ENCODE measurements around the gene ITPRIPL2. TPM values are rescaled to one million over a fixed set of nuclear protein-coding genes. Genes with fewer than 3 reads are reported as not detected.

ITPRIPL2 gene
- total and polyA plus RNA-seq, 2 of the 4 experiments (the other 2 are of a cell fraction): 9.2 to 11.1 TPM

- H3K4me2 ChIP-seq (ENCODE audit: low read depth, low read length): no peak overlapping the region
- H2BK5ac ChIP-seq (ENCODE audit: low read depth, low read length, poor library complexity, severe bottlenecking): no peak overlapping the region
- H3K4ac ChIP-seq (ENCODE audit: low read depth, low read length): no peak overlapping the region
- H3K18ac ChIP-seq (ENCODE audit: low read depth, low read length): no peak overlapping the region
- no peak overlapping the region for H3K9ac ChIP-seq (ENCODE audit: low read depth, low read length)
- WGBS, 2 experiments (ENCODE audit: extremely low coverage in 2 of 2, insufficient read length in 1 of 2): 40% methylated on average over 1 of the region's 3 CpGs; no CpG with 5 or more reads in 1 of the 2 experiments
- no peak overlapping the region for H2BK20ac ChIP-seq (ENCODE audit: low read depth, low read length)
- peaks cover 2% of the 10 kb centered on the region for H3K9me1 ChIP-seq (ENCODE audit: insufficient read depth, low read length)
- CTCF ChIA-PET: no interaction called here
- no peak for ATAC-seq (ENCODE audit: low read depth)
- H4K91ac ChIP-seq (ENCODE audit: insufficient read depth, low read depth, low read length): no peak overlapping the region
- H3K23ac ChIP-seq (ENCODE audit: low read depth, low read length): no peak overlapping the region
- H4K20me1 ChIP-seq (ENCODE audit: insufficient read depth, low read length): no peaks in the 10 kb centered on the region
- H2AK9ac ChIP-seq (replicated peaks; ENCODE audit: low read depth, low read length, poor library complexity): no peak overlapping the region
- no TSS peak for BruUV-seq (replicated peaks)
- H3K27me3 ChIP-seq (ENCODE audit: control insufficient read depth, insufficient read depth, low read length): no peaks in the 10 kb centered on the region
- TF ChIP-seq POLR2A (IDR thresholded peaks at IDR 0.05; ENCODE audit: low read depth, low read length) (no peak), ELK1 (IDR thresholded peaks at IDR 0.05; ENCODE audit: borderline replicate concordance, low read depth, low read length) (no peak), MAFK (IDR thresholded peaks at IDR 0.05; ENCODE audit: low read depth, low read length) (no peak), MAZ (IDR thresholded peaks at IDR 0.05; ENCODE audit: borderline replicate concordance, low read depth, low read length) (no peak), MXI1 (IDR thresholded peaks at IDR 0.05; ENCODE audit: borderline replicate concordance, low read depth, low read length) (no peak), USF2 (IDR thresholded peaks at IDR 0.05; ENCODE audit: low read depth, low read length) (no peak), CHD1 (IDR thresholded peaks at IDR 0.05; ENCODE audit: low read depth, low read length) (no peak), RFX5 (IDR thresholded peaks at IDR 0.05; ENCODE audit: low read depth, low read length) (no peak), RCOR1 (IDR thresholded peaks at IDR 0.05; ENCODE audit: insufficient replicate concordance, low read length) (no peak), BHLHE40 (IDR thresholded peaks at IDR 0.05; ENCODE audit: low read depth, low read length) (no peak), NFE2L2 (IDR thresholded peaks at IDR 0.05; ENCODE audit: low read depth, low read length) (no peak), RAD21 (IDR thresholded peaks at IDR 0.05; ENCODE audit: low read length) (no peak), SMC3 (IDR thresholded peaks at IDR 0.05; ENCODE audit: low read depth, low read length) (no peak), CEBPB (IDR thresholded peaks at IDR 0.05; ENCODE audit: low read depth, low read length) (no peak), CTCF (conservative IDR thresholded peaks at IDR 0.05; ENCODE audit: low read depth, low read length) (no peak), FOS (IDR thresholded peaks at IDR 0.05; ENCODE audit: low read depth, low read length) (no peak)
- no peak overlapping the region for H2BK15ac ChIP-seq (ENCODE audit: low read depth, low read length)
- no peak overlapping the region for H4K5ac ChIP-seq (ENCODE audit: low read depth, low read length)
- no peak overlapping the region for H3K27ac ChIP-seq (ENCODE audit: insufficient read depth, low read length)
- intact Hi-C loops (cut with micrococcal nuclease): loop anchor here (5.0 kb wide), 1 partner anchor 433 kb away; the partner anchor contains the start of genes CCP110 and GDE1
- DNase-seq: no peak
- H2AK5ac ChIP-seq (ENCODE audit: low read depth, low read length): no peak overlapping the region
- POLR2A ChIA-PET (ENCODE audit: unreplicated experiment): no interaction called here
- no peak overlapping the region for H4K8ac ChIP-seq (ENCODE audit: low read depth in 2 of 2, low read length in 2 of 2)
- dilution Hi-C loops (cut with HindIII; ENCODE audit: low sequenced_read_pairs, unreplicated experiment): no loop called here
- H3K14ac ChIP-seq (replicated peaks; ENCODE audit: low read depth, low read length): no peak overlapping the region
- H3K4me1 ChIP-seq (ENCODE audit: control insufficient read depth, insufficient read depth, low read length): peaks cover 6% of the 10 kb centered on the region
- no peak overlapping the region for H2AFZ ChIP-seq (replicated peaks; ENCODE audit: low read length, poor library complexity)
- no peaks in the 10 kb centered on the region for H3K79me1 ChIP-seq (ENCODE audit: low read depth in 1 of 2, low read length in 2 of 2)
- H2BK120ac ChIP-seq (ENCODE audit: low read depth, low read length): no peak overlapping the region
- no peaks in the 10 kb centered on the region for H3K9me3 ChIP-seq (ENCODE audit: control insufficient read depth, insufficient read depth, low read length)
- no peak overlapping the region for H3K4me3 ChIP-seq (ENCODE audit: insufficient read depth, low read depth, low read length)
- in situ Hi-C loops (cut with MboI; ENCODE audit: low sequenced_read_pairs): loop anchor here (5.0 kb wide), 2 partner anchors 288 to 413 kb away; no protein-coding TSS in a partner anchor
- no peaks in the 10 kb centered on the region for H3K36me3 ChIP-seq (ENCODE audit: control insufficient read depth, insufficient read depth, low read length)
- no peak overlapping the region for H3K56ac ChIP-seq (ENCODE audit: extremely low read depth, insufficient read depth, low read length)
Observed at GRCh38 chr16:19089410-19089955, 24.3 kb upstream of the ITPRIPL2 start.
